GM11168 (cell line): ENCODE data around the gene CAV2.

Experiments used
- in situ Hi-C: fragments of 300-500 bp; cut with MboI; formaldehyde crosslinking; loops from one replicate; pipeline ENCODE4 v1.12.0; 2022; ENCODE audit warnings: low sequenced_read_pairs; ENCODE audit not compliant: unreplicated experiment

The CAV2 gene

DNA sequence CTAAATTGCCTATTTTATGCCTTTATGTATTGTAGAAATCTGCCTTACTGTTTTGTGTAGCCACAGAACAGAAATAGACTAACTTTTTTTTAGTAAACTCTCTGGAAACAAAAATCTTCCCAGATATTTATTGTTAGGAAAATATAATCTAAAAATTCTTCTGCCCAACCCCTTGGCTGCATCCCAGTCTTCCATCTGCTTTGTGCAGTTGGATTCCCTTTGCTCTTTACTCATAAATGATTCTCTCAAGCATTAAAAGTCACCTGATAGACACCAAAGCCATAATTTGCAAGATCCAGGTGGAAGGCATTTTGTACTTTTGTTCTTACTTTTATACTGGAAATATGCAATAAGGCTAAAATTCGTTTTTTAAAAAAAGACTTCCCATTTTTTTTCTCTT lies 6.1 kb upstream of the CAV2 start:
- in situ Hi-C loops = no loop called here

- in situ Hi-C loops = no loop called here
Measured at GRCh38 chr7:116494472-116494871, 5.1 kb upstream of the CAV2 start.

DNA sequence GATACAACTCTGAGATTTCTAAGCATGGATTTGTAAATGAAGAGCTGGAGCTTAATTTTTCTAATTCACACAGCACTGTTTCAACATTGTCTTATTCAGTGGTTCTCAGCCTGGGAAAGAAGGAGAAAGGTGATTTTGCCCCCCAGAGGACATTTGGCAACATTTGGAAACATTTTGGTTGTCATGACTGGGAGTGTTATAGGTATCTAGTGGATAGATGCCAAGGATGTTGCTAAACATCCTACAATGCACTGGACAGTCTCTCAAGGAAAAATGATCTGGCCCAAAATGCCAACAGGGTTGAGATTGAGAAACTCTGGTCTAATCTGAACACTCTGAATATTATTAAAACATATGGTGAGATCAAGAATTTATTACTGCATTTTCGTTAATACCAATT lies 3.8 kb upstream of the CAV2 start:
- in situ Hi-C loops = no loop called here

DNA sequence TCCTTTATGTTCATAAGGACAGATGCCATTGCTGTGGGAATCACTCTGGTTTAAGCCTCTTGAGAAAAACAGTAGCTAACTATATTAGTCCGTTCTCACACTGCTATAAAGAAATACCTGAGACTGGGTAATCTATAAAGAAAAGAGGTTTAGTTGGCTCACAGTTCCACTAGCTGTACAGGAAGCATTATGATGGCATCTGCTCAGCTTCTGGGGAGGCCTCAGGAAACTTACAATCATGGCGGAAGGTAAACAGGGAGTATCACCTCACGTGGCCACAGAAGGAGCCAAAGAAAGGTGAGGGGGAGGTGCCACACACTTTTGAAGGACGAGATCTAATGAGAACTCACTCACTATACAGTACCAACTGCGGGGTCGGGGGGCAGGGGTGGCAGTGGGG lies 2.9 kb upstream of the CAV2 start:
- in situ Hi-C loops = no loop called here

- in situ Hi-C loops = no loop called here
Measured at GRCh38 chr7:116497708-116498107, 1.8 kb upstream of the CAV2 start.

- in situ Hi-C loops = no loop called here
Measured at GRCh38 chr7:116500078-116500853, 728 bp downstream of the CAV2 start.

- in situ Hi-C loops = no loop called here
Measured at GRCh38 chr7:116501425-116502167, 2.1 kb downstream of the CAV2 start.

DNA sequence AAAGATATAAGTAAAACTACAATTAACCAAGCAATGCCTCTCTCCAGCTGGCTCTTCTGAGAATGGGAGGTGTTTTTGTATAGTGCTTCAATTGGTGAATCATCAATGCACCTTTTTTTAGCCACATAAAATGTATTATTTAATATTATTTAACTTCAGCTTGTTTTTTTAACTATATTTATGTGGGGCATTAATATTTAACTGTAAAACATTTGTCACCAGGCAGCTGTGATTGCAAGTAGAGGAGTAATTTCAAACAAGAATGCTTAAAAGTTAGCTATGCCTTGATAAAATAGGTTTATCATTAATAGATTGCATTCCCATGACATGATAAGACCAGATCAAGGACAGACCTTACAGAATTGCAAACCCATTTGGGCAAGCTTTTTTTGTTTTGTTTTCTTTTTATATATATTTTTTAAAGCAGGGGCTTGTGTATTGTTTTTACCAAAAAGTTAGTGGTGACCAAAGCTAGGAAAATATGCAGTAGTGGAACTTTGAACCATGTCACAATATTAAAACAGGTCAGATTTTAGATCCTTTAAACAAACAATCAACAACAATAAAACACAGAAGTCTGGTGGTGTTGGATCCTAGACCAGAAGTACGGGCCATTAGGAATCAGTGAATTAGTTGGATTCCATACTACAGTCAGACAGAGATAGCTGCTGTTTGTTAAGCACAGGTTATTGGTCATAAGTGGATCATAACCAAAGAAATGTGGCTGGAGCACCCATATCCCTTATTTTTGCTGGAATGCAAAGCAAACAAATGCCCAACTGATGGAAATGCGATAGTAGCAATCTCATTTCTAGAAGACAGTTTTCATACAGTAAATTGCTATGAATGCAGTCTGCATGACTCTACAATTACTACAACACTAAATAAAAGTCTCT lies 2.9 kb downstream of the CAV2 start:
- in situ Hi-C loops = no loop called here

DNA sequence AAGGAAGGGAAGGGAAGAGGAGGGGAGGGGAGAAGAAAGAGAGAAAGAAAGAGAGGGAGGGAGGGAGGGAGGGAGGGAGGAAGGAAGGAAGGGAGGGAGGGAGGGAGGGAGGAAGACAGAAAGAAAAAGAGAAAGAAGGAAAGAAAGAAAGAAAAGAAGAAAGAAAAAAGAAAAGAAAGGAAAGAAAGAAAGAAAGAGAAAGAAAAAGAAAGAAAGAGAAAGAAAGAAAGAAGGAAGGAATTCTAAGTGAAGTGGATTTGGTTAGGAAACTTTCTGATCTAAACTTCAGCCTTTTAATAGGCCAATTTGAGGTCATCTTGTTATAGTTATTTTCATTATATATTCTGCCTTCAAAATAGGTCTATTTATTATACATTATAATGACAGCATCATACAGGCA lies 4.3 kb downstream of the CAV2 start:
- in situ Hi-C loops = no loop called here

DNA sequence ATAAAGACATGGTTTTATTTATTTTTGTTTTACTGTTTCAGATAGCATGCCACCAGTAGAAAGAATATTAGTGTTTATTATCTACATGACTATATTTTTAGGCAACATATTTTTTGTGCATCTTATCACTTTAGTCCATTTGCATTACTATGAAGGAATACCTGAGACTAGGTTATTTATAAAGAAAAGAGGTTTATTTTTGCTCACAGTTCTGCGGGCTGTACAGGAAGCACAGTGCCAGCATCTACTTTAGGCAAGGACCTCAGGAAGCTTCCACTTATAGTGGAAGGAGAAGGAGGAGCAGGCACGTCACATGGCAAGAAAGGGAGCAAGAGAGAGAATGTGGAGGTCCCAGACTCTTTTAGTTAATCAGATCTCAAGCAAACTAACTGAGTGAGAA lies 5.7 kb downstream of the CAV2 start:
- in situ Hi-C loops = no loop called here

GRCh38 chr7:116505823-116506222 lies 6.3 kb downstream of the CAV2 start:
- in situ Hi-C loops = no loop called here

GRCh38 chr7:116509982-116510579 lies 10.5 kb downstream of the CAV2 start:
- in situ Hi-C loops = loop anchor here (10.0 kb wide), 1 partner anchor 65 kb away; no protein-coding TSS in a partner anchor

DNA sequence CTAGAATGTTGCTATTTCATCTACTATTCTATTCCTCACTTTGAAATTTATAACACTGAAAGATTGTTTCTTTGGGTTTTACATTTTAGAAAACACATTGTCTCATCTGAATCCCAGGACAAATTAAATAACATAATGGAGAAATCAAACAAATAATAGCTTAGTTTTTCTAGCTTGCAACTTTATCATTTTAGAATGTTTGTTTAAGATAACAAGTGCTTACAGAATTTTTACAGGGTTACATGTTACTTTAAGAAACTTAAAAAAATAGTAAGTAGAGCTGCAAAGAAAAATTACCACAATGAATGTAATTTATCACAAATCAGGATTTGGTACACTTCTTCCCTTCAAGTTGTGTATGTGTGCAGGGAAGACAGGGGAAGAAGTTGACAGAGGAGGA lies 11.3 kb downstream of the CAV2 start:
- in situ Hi-C loops = loop anchor here (10.0 kb wide), 1 partner anchor 64 kb away; no protein-coding TSS in a partner anchor

- in situ Hi-C loops = loop anchor here (10.0 kb wide), 1 partner anchor 63 kb away; no protein-coding TSS in a partner anchor
Measured at GRCh38 chr7:116511552-116512519, 12.3 kb downstream of the CAV2 start.

GRCh38 chr7:116512520-116513188 lies 13.1 kb downstream of the CAV2 start:
- in situ Hi-C loops = loop anchor here (10.0 kb wide), 1 partner anchor 62 kb away; no protein-coding TSS in a partner anchor

DNA sequence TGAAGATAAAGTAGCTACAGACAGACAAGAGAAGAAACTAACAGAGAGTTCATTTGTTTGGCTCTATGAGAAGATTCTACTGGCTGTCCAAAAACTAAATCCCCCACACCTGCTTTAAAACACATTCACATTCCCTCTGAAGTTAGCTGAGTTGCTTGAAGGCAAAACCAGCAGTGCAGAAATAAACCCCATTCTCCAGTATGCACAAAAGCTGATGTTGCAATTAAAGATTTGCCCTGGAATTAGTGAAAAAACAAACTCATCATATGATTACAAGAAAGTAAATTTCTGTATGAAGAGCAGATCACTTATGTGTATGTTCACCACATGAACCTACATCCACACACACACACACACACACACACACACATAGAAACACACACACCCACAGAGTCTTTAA lies 16.0 kb downstream of the CAV2 start:
- in situ Hi-C loops = loop anchor here (10.0 kb wide), 1 partner anchor 59 kb away; no protein-coding TSS in a partner anchor

- in situ Hi-C loops = loop anchor here (10.0 kb wide), 1 partner anchor 58 kb away; no protein-coding TSS in a partner anchor
Measured at GRCh38 chr7:116516324-116516723, 16.8 kb downstream of the CAV2 start.

- in situ Hi-C loops = loop anchor here (10.0 kb wide), 1 partner anchor 57 kb away; no protein-coding TSS in a partner anchor
Measured at GRCh38 chr7:116517626-116518025, 18.1 kb downstream of the CAV2 start.
